H1 (cell line): ENCODE results near the gene NXN. TPM values are rescaled to one million over a fixed set of nuclear protein-coding genes. Genes with fewer than 3 reads are reported as not detected.

Experiments used
- CTCF ChIA-PET: fragments of 300-600 bp; sonication (Branson Sonifier 250); formaldehyde crosslinking; loops from one replicate; lab custom pipeline; 2021; ENCODE audit not compliant: partially characterized antibody; lab: Charles Lee
- POLR2A ChIA-PET: fragments of 300-600 bp; sonication (Branson Sonifier 250); formaldehyde crosslinking; loops from one replicate; lab custom pipeline; 2021; ENCODE audit warnings: inconsistent platforms; ENCODE audit not compliant: partially characterized antibody; lab: Charles Lee
- DNase-seq, 2 experiments: peaks; one replicate each; pipeline versions ENCODE4 v3.0.0 to v3.0.0-alpha.2; 2010 to 2022; ENCODE audit warnings: low spot score in 2 of 2, low read depth in 1 of 2, mixed read lengths in 1 of 2
- FAIRE-seq: peaks from 2 replicates; lab custom pipeline; 2011; peaks lifted over from hg19 to GRCh38; lab: Jason Lieb, UNC
- H2AFZ ChIP-seq: 2 replicates; pipeline ENCODE4 v1.8.1; 2012; ENCODE audit warnings: low read length, inconsistent platforms
- H2AK5ac ChIP-seq: 2 replicates; pipeline ENCODE4 v1.6.1; 2013; ENCODE audit warnings: low read depth, low read length
- H2BK120ac ChIP-seq: replicated peaks from 2 replicates; pipeline ENCODE3; 2013; ENCODE audit warnings: low read depth, low read length, inconsistent platforms
- H2BK12ac ChIP-seq: 2 replicates; pipeline ENCODE4 v1.6.1; 2013; ENCODE audit warnings: low read depth, low read length
- H2BK15ac ChIP-seq: 2 replicates; pipeline ENCODE4 v1.6.1; 2013; ENCODE audit warnings: low read length
- H2BK20ac ChIP-seq: 2 replicates; pipeline ENCODE4 v1.6.1; 2013; ENCODE audit warnings: low read length
- H2BK5ac ChIP-seq: 2 replicates; pipeline ENCODE4 v1.6.1; 2013; ENCODE audit warnings: low read depth, low read length
- H3K14ac ChIP-seq: 2 replicates; pipeline ENCODE4 v1.6.1; 2013; ENCODE audit warnings: inconsistent platforms; ENCODE audit not compliant: insufficient read length
- H3K18ac ChIP-seq: 2 replicates; pipeline ENCODE4 v1.6.1; 2013; ENCODE audit warnings: low read length; ENCODE audit errors: extremely low read depth
- H3K23ac ChIP-seq: 2 replicates; pipeline ENCODE4 v1.6.1; 2013; ENCODE audit warnings: inconsistent platforms; ENCODE audit not compliant: insufficient read length
- H3K23me2 ChIP-seq: 2 replicates; pipeline ENCODE4 v1.6.1; 2013; ENCODE audit warnings: low read depth, low read length
- H3K27ac ChIP-seq: 2 replicates; pipeline ENCODE4 v1.6.1; 2011; ENCODE audit warnings: low read depth, low read length, inconsistent platforms
- H3K27me3 ChIP-seq, 4 experiments: replicated peaks in 1 of 4; 1 replicate in 1 of 4; 2 replicates in 3 of 4; pipeline versions ENCODE4 v1.6.1 to v1.8.1; 2011 to 2013; ENCODE audit warnings: low read length in 3 of 4, mild to moderate bottlenecking in 3 of 4, inconsistent platforms in 2 of 4, mixed read lengths in 2 of 4, moderate library complexity in 1 of 4; ENCODE audit not compliant: control insufficient read depth in 3 of 4, insufficient read depth in 3 of 4; ENCODE audit errors: extremely low read depth in 1 of 4
- H3K36me3 ChIP-seq, 4 experiments: 2 replicates each; pipeline versions ENCODE4 v1.6.1 to v1.8.1; 2011 to 2013; ENCODE audit warnings: mild to moderate bottlenecking in 4 of 4, low read length in 3 of 4, moderate library complexity in 2 of 4, control low read depth in 1 of 4, inconsistent platforms in 1 of 4; ENCODE audit not compliant: insufficient read depth in 4 of 4, control insufficient read depth in 2 of 4
- H3K4ac ChIP-seq: replicated peaks from 2 replicates; pipeline ENCODE3; 2013; ENCODE audit warnings: low read length, low read depth, mixed read lengths, inconsistent platforms; ENCODE audit not compliant: insufficient read length
- H3K4me1 ChIP-seq, 4 experiments: replicated peaks in 1 of 4; 1 replicate in 1 of 4; 2 replicates in 3 of 4; pipeline versions ENCODE4 v1.6.1 to v1.8.1; 2011 to 2013; ENCODE audit warnings: low read length in 3 of 4, inconsistent platforms in 2 of 4, mixed read lengths in 1 of 4; ENCODE audit not compliant: insufficient read depth in 4 of 4, control insufficient read depth in 3 of 4
- H3K4me2 ChIP-seq, 2 experiments: 2 replicates each; pipeline versions ENCODE4 v1.6.1 to v1.8.1; 2011 to 2013; ENCODE audit warnings: low read depth in 2 of 2, low read length in 2 of 2, control low read depth in 1 of 2, inconsistent platforms in 1 of 2, mild to moderate bottlenecking in 1 of 2; ENCODE audit not compliant: insufficient read depth in 1 of 2
- H3K4me3 ChIP-seq, 4 experiments: fragments of 200-600, 300-600 bp in 1 of 4; sonication (generic), shearing (Covaris generic), sonication (Bioruptor Twin) in 1 of 4; 2 replicates each; pipeline versions ENCODE4 v1.5.1 to v1.8.1; 2011 to 2016; ENCODE audit warnings: low read length in 4 of 4, low read depth in 3 of 4, control low read depth in 2 of 4, inconsistent platforms in 2 of 4, mild to moderate bottlenecking in 2 of 4, mixed read lengths in 1 of 4, moderate library complexity in 1 of 4; ENCODE audit not compliant: insufficient read depth in 2 of 4; ENCODE audit errors: extremely low read depth in 1 of 4
- H3K56ac ChIP-seq: replicated peaks from 2 replicates; pipeline ENCODE3; 2013; ENCODE audit warnings: low read depth, mild to moderate bottlenecking, mixed read lengths, low read length, inconsistent platforms; ENCODE audit not compliant: insufficient read length
- H3K79me1 ChIP-seq: 2 replicates; pipeline ENCODE4 v1.6.1; 2013; ENCODE audit warnings: low read depth, low read length, control low read depth
- H3K79me2 ChIP-seq, 2 experiments: 2 replicates each; pipeline versions ENCODE4 v1.6.1 to v1.8.1; 2012 to 2013; ENCODE audit warnings: low read length in 2 of 2, mild to moderate bottlenecking in 2 of 2, inconsistent platforms in 1 of 2; ENCODE audit not compliant: insufficient read depth in 2 of 2, control insufficient read depth in 1 of 2
- H3K9ac ChIP-seq, 4 experiments: replicated peaks in 1 of 4; 1 replicate in 1 of 4; 2 replicates in 3 of 4; pipeline versions ENCODE4 v1.6.1 to v1.8.1; 2011 to 2013; ENCODE audit warnings: low read depth in 3 of 4, low read length in 3 of 4, control low read depth in 2 of 4, mild to moderate bottlenecking in 2 of 4, moderate library complexity in 2 of 4, inconsistent platforms in 1 of 4; ENCODE audit errors: extremely low read depth in 1 of 4
- H3K9me3 ChIP-seq, 2 experiments: 2 replicates each; pipeline versions ENCODE4 v1.6.1 to v1.8.1; 2012 to 2013; ENCODE audit warnings: mild to moderate bottlenecking in 2 of 2, moderate library complexity in 2 of 2, control low read depth in 1 of 2, inconsistent platforms in 1 of 2, low read depth in 1 of 2, low read length in 1 of 2, mixed read lengths in 1 of 2; ENCODE audit not compliant: insufficient read depth in 2 of 2
- H4K20me1 ChIP-seq, 2 experiments: replicated peaks in 1 of 2; 2 replicates each; pipeline versions ENCODE3 to v1.8.1; 2011 to 2013; ENCODE audit warnings: inconsistent platforms in 2 of 2, low read length in 2 of 2, mild to moderate bottlenecking in 1 of 2; ENCODE audit not compliant: insufficient read depth in 2 of 2, control insufficient read depth in 1 of 2
- H4K5ac ChIP-seq: 2 replicates; pipeline ENCODE4 v1.6.1; 2013; ENCODE audit warnings: low read length, low read depth, mixed read lengths, inconsistent platforms; ENCODE audit not compliant: insufficient read length
- H4K8ac ChIP-seq: 2 replicates; pipeline ENCODE4 v1.8.0; 2013; ENCODE audit warnings: mild to moderate bottlenecking, moderate library complexity, low read length, inconsistent platforms; ENCODE audit not compliant: insufficient read depth; ENCODE audit errors: extremely low read depth
- H4K91ac ChIP-seq: replicated peaks from 2 replicates; pipeline ENCODE3; 2013; ENCODE audit warnings: low read length, mixed read lengths, inconsistent platforms; ENCODE audit not compliant: insufficient read length
- ATF2 ChIP-seq: IDR thresholded peaks from 2 replicates; pipeline ENCODE4 v1.6.1; 2012; ENCODE audit warnings: low read length, inconsistent platforms
- BRCA1 ChIP-seq: IDR thresholded peaks from 2 replicates; pipeline ENCODE4 v1.6.1; 2012; ENCODE audit warnings: low read depth, low read length, improper control_type of control experiment
- EZH2 ChIP-seq: fragments of 200-600 bp; sonication (generic); IDR thresholded peaks from 2 replicates; pipeline ENCODE4 v1.7.1; 2012; ENCODE audit warnings: low read depth, mild to moderate bottlenecking, moderate library complexity, low read length, inconsistent platforms; ENCODE audit not compliant: severe bottlenecking
- MAFK ChIP-seq: IDR thresholded peaks from 2 replicates; pipeline ENCODE4 v1.6.1; 2012; ENCODE audit warnings: low read depth, mild to moderate bottlenecking, improper control_type of control experiment, low read length
- PHF8 ChIP-seq: fragments of 200-600 bp; sonication (generic); conservative IDR thresholded peaks from 2 replicates; pipeline ENCODE4 v1.7.1; 2012; ENCODE audit warnings: low read depth, mild to moderate bottlenecking, inconsistent platforms, low read length, moderate library complexity
- RAD21 ChIP-seq, 2 experiments: IDR thresholded peaks in 1 of 2; conservative IDR thresholded peaks in 1 of 2; 2 replicates each; pipeline ENCODE4 v1.6.1; 2011; ENCODE audit warnings: low read depth in 2 of 2, low read length in 2 of 2, improper control_type of control experiment in 1 of 2, inconsistent platforms in 1 of 2, mild to moderate bottlenecking in 1 of 2, moderate library complexity in 1 of 2
- SP1 ChIP-seq: IDR thresholded peaks from 2 replicates; pipeline ENCODE4 v1.6.1; 2011; ENCODE audit warnings: low read depth, low read length
- SRF ChIP-seq: IDR thresholded peaks from 2 replicates; pipeline ENCODE4 v1.6.1; 2011; ENCODE audit warnings: mild to moderate bottlenecking, low read depth, low read length, moderate library complexity
- WGBS, 2 experiments: shearing (Covaris generic) in 1 of 2; methylation state at CpG; one replicate each; pipeline versions ENCODE4 v1.1.6 to v1.1.7; 2013 to 2015; ENCODE audit warnings: low lambda C conversion rate in 2 of 2, mixed read lengths in 2 of 2, inconsistent platforms in 1 of 2, low coverage in 1 of 2, missing lambda C conversion rate in 1 of 2; ENCODE audit not compliant: insufficient replicate concordance in 2 of 2, insufficient coverage in 1 of 2, insufficient read length in 1 of 2; ENCODE audit errors: extremely low coverage in 1 of 2, missing lambda C conversion rate in 1 of 2; 5-methylcytosine and 5-hydroxymethylcytosine counted together
- polyA plus RNA-seq, 7 experiments: library from polyadenylated mRNA; depleted of rRNA in 3 of 7; stranded (reverse) in 5 of 7; unstranded in 2 of 7; fragments of >200 nt in 5 of 7; fragments of 200-250 nt in 2 of 7; gene quantifications; 1 replicate in 5 of 7; 2 replicates in 1 of 7; 4 replicates in 1 of 7; pipeline versions ENCODE4 v1.2.1 to v1.2.3, GENCODE V29; 2011 to 2013; ENCODE audit warnings: missing spikeins in 2 of 7, mixed read lengths in 2 of 7
- total RNA-seq: library from RNA; stranded (reverse); fragmentation: NEBNext Ultra II Directional; extraction: Animal tissue kit (Norgen Biotek cat#: 25700); gene quantifications from 2 replicates; pipeline ENCODE4 v1.2.1, GENCODE V29; 2021

The NXN gene
- total and polyA plus RNA-seq, 2 of the 8 experiments (the other 6 are each of a cell fraction or from before 2014, with no cell fraction given): 94.1 to 107 TPM

DNA sequence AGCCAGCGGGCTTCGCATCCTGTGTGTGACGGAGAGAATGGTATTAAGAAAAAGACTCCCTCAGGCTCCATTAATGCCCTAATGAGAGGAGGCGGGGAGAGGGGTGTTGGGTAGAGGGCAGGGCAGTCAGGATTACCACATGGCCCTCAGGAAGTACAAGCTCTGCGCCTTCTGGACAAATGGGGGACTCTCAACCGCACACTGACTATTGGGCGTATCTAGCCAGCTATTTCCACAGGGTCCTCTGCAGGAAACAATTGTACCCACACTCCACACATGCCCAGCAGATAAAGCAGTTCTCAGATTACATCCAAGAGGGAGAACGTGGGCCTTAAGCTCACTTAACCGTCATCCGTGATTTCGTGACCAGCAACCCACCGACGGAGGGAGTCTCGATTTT lies 14.7 kb downstream of the NXN start:
- CTCF ChIA-PET: interaction anchor here (0.7 to 2.0 kb wide), 8 partner anchors 9 to 169 kb away, joined by 3 to 9 read pairs (median 4); no protein-coding TSS in a partner anchor
- H3K4me3 ChIP-seq: no peak overlapping the region
- no peak overlapping the region for H2BK12ac ChIP-seq
- no peak overlapping the region for H3K14ac ChIP-seq
- H3K9ac ChIP-seq: no peak overlapping the region
- no peak overlapping the region for H4K8ac ChIP-seq
- DNase-seq: no peak
- no peaks in the 10 kb centered on the region for H3K9me3 ChIP-seq
- WGBS, 2 experiments: 71% methylated on average over 14 of the region's 14 CpGs; no CpG with 5 or more reads in 1 of the 2 experiments
- H4K20me1 ChIP-seq: peaks cover 7 to 13% of the 10 kb centered on the region in 2 experiments
- peak overlapping the region; percentile 38; the same call in 1 of the 2 replicates for H2BK5ac ChIP-seq
- no peak overlapping the region for H2AFZ ChIP-seq
- H2BK20ac ChIP-seq: no peak overlapping the region
- H3K79me2 ChIP-seq: peaks cover 24 to 85% of the 10 kb centered on the region in 2 experiments
- no peak overlapping the region for H4K91ac ChIP-seq
- no peaks in the 10 kb centered on the region; a peak in 2 of 8 replicates for H3K36me3 ChIP-seq
- H3K23me2 ChIP-seq: no peaks in the 10 kb centered on the region
- peaks cover 9 to 30% (median 25%) of the 10 kb centered on the region in 4 experiments for H3K4me1 ChIP-seq
- no peak overlapping the region for H3K27ac ChIP-seq
- peaks cover 17% of the 10 kb centered on the region for H3K79me1 ChIP-seq
- no peak overlapping the region for H3K56ac ChIP-seq
- no peaks in the 10 kb centered on the region for H3K27me3 ChIP-seq
- H3K18ac ChIP-seq: 0 out of 2 replicates have a peak overlapping the region, but pooled peaks have one; percentile 39
- peak overlapping the region; percentile 82; the same call in 1 of the 2 replicates for H2AK5ac ChIP-seq
- H3K4me2 ChIP-seq: peak overlapping the region in 1 of 2 experiments; percentile 65; a peak in 2 of 4 replicates
- FAIRE-seq: no peak
- H3K23ac ChIP-seq: no peak overlapping the region
- H4K5ac ChIP-seq: no peak overlapping the region
- no peak overlapping the region for H2BK15ac ChIP-seq
- no peak overlapping the region for H2BK120ac ChIP-seq
- H3K4ac ChIP-seq: no peak overlapping the region
- POLR2A ChIA-PET: interaction anchor here (1.1 to 2.5 kb wide), 7 partner anchors 9 to 113 kb away, joined by 3 to 13 read pairs (median 3); no protein-coding TSS in a partner anchor
- TF ChIP-seq SP1: no peak
- no peak for TF ChIP-seq BRCA1
- TF ChIP-seq EZH2: no peak
- no peak for TF ChIP-seq RAD21 (IDR thresholded peaks at IDR 0.05 in 1 of 2, conservative IDR thresholded peaks at IDR 0.05 in 1 of 2; ENCODE audit: low read depth in 2 of 2, low read length in 2 of 2)
- TF ChIP-seq SRF: no peak
- TF ChIP-seq MAFK: no peak
- TF ChIP-seq PHF8: no peak
- no peak for TF ChIP-seq ATF2
